Stomach (tissue), 4 donors: Measurements from ENCODE around the gene DPP10.

Source experiments
- EP300 ChIP-seq: sonication (generic); formaldehyde crosslinking; IDR thresholded peaks from one replicate; pipeline ENCODE4 v1.6.1; 2017; ENCODE audit warnings: antibody characterized with exemption
- POLR2A ChIP-seq, 4 donors: fragments of 450-650 bp; IDR thresholded peaks; one replicate each; pipeline ENCODE4 v1.6.1; 2016; ENCODE audit warnings: antibody characterized with exemption in 4 of 4, control low read depth in 2 of 4, mild to moderate bottlenecking in 1 of 4, moderate library complexity in 1 of 4
- POLR2AphosphoS5 ChIP-seq, 3 donors: sonication (generic); formaldehyde crosslinking; IDR thresholded peaks; one replicate each; pipeline ENCODE4 v1.6.1; 2016; ENCODE audit warnings: antibody characterized with exemption in 3 of 3
- TF ChIP-seq, protein P1 (sequence below), 7 experiments: fragments of 450-650 bp in 4 of 7; fragments of 200-600 bp in 3 of 7; sonication (generic) in 3 of 7; IDR thresholded peaks; one replicate each; pipeline ENCODE4 v1.5.1; 2016 to 2019; ENCODE audit warnings: antibody characterized with exemption in 7 of 7, control low read depth in 2 of 7, mild to moderate bottlenecking in 1 of 7

- TF ChIP-seq, protein P1, sequence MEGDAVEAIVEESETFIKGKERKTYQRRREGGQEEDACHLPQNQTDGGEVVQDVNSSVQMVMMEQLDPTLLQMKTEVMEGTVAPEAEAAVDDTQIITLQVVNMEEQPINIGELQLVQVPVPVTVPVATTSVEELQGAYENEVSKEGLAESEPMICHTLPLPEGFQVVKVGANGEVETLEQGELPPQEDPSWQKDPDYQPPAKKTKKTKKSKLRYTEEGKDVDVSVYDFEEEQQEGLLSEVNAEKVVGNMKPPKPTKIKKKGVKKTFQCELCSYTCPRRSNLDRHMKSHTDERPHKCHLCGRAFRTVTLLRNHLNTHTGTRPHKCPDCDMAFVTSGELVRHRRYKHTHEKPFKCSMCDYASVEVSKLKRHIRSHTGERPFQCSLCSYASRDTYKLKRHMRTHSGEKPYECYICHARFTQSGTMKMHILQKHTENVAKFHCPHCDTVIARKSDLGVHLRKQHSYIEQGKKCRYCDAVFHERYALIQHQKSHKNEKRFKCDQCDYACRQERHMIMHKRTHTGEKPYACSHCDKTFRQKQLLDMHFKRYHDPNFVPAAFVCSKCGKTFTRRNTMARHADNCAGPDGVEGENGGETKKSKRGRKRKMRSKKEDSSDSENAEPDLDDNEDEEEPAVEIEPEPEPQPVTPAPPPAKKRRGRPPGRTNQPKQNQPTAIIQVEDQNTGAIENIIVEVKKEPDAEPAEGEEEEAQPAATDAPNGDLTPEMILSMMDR (IDR thresholded peaks at IDR 0.05) = no peak
- TF ChIP-seq POLR2A (IDR thresholded peaks at IDR 0.05) (no peak), POLR2AphosphoS5 (IDR thresholded peaks at IDR 0.05) (no peak), EP300 (no peak)
Measured at GRCh38 chr2:114717049-114717448, 274.6 kb downstream of the DPP10 start.
